Mesenteric fat pad (tissue), 1 donor: ENCODE results near the gene SLC35F3. TPM values are rescaled to one million over a fixed set of nuclear protein-coding genes. Genes with fewer than 3 reads are reported as not detected.
"Not testable (repeated sequence)": the region's sequence is repeated elsewhere in the genome, so short reads cannot be mapped to it uniquely, and the experiment has no call there.

Experiments used
- DNase-seq: peaks from one replicate; pipeline ENCODE4 v3.0.0-alpha.2; 2020; ENCODE audit warnings: low spot score
- long read RNA-seq: library from polyadenylated mRNA; unstranded; transcript quantifications from one replicate; pipeline ENCODE4 v2.0.0, GENCODE V29; 2020
- total RNA-seq: library from RNA; stranded (reverse); fragmentation: NEBNext Ultra II Directional; extraction: Animal tissue kit (Norgen Biotek cat#: 25700); gene quantifications from one replicate; pipeline ENCODE4 v1.2.1, GENCODE V29; 2021
- donor health status: DM: yes; HTN: yes; CAD: no.

The SLC35F3 gene
- total RNA-seq: not detected
- long read RNA-seq: 0 reads

DNA sequence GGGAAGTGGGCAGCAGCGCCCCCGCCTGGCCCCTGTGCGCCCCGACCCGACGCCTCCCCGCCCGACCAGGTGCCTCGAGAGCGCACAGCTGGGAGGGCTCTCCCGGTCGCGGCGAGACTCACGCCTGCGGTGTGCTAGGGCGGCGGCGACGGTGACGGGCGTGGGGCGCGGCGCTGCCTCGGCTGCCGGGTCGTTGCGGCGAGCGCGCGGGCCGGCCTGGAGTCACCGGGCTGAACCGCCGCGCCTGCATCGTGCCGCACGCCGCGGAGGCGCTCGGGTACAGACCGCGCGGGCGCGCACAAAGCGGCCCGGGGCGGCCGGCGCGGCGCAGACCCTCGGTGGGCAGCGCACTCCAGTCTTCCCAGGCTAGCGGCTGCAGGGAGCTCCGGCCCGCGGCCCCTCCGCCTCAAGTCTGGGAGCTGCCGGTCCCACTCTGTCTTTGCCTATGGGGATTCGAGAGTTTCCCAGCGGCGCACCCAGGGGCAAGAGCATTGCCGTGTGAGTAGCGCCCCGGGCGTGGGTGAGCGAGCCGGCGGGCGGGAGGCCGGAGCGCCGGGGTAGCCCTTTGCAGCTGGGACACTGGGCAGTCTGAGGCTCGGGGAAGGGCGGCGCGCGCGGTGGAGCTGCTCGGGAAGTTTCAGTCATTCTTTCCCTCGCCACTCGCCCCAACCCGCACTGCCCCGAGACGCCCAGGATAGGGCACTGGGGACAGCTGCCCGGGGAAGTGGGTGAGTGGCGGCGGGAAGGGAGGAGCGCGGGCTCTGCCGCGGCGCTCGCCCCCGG lies at the start of gene SLC35F3:
SLC35F3 (plus strand) TSS at position 44 of the 783 bp plus-strand sequence.
- DNase-seq: no peak

GRCh38 chr1:233859446-233859845 lies 45.0 kb upstream of the SLC35F3 start:
- DNase-seq: no peak

DNA sequence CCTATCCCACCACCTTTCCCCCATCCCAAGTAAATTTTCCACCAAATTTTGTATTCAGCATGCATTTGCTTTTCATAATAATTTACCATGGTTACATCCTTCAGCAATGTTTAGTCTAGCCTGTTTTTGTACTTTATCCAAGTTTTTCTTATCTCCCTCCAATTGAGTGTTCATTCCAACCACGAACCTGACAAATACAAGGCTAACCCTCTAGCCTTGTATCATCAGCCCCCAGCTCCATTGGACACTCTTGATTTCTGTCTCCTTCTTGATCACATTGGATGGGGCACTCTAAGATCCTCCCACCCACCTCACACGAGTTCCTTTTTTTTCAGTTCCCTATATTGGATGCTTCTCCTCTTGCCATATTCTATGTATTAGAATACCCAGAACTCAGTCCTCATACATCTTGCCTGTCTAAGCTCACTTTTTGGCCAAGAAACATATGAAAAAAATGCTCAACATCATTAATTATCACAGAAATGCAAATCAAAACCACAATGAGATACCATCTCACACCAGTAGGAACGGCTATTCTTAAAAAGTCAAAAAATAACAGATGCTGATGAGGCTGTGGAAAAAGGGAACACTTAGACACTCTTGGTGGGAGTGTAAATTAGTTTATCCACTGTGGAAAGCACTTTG lies 40.5 kb upstream of the SLC35F3 start:
- DNase-seq: no peak

DNA sequence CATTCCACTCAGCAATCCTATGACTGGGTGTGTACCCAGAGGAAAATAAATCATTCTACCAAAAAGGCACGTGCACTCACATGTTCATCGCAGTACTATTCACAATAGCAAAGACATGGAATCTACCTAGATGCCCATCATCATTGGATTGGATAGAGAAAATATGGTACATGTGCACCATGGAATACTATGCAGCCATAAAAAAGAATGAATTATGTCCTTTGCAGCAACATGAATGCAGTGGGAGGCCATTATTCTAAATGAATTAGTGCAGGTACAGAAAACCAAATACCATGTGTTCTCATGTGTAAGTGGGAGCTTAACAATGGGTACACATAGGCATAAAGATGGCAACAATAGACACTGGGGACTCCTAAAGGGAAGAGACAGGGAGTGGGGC lies 39.9 kb upstream of the SLC35F3 start:
- no peak for DNase-seq

DNA sequence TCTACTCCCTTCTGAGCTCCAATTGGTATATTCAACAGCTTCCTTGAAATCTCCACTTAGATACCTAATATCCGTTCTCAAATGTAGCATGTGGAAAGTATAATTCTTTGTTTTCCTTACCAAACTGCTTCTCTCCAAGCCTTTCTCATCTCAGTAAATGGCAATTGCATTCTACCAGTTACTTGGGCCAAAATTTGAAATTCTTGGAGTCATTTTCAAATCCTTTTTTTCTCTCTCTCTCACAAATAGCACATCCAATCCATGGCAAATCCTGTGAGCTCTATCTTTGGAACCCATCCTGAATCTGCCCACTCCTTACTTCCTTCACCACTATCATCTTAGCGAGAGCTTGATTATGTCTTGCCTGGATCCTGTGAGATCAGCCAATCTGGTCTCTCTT lies 39.3 kb upstream of the SLC35F3 start:
- no peak for DNase-seq

- no peak for DNase-seq
Observed at GRCh38 chr1:233865902-233866301, 38.6 kb upstream of the SLC35F3 start.

- no peak for DNase-seq
Observed at GRCh38 chr1:233867028-233867427, 37.4 kb upstream of the SLC35F3 start.

GRCh38 chr1:233868461-233868860 lies 36.0 kb upstream of the SLC35F3 start:
- DNase-seq: no peak

GRCh38 chr1:233869680-233870079 lies 34.8 kb upstream of the SLC35F3 start:
- DNase-seq: no peak

- DNase-seq: no peak
Observed at GRCh38 chr1:233873666-233874065, 30.8 kb upstream of the SLC35F3 start.

DNA sequence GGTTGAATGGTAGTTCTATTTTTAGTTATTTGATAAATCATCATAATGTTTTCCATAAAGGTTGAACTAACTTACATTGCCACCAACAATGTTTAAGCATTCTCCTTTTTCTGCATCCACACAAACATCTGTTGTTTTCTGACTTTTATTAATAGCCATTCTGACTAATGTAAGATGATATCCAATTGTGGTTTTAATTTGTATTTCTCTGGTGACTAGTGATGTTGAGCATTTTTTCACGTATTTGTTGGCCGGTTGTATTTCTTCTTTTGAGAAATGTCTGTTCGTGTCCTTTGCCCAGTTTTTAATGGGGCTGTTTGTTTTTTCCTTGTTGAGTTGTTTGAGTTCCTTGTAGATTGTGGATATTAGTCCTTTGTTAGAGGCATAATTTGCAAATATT lies 24.6 kb upstream of the SLC35F3 start:
- no peak for DNase-seq

GRCh38 chr1:233883671-233884070 lies 20.8 kb upstream of the SLC35F3 start:
- no peak for DNase-seq

DNA sequence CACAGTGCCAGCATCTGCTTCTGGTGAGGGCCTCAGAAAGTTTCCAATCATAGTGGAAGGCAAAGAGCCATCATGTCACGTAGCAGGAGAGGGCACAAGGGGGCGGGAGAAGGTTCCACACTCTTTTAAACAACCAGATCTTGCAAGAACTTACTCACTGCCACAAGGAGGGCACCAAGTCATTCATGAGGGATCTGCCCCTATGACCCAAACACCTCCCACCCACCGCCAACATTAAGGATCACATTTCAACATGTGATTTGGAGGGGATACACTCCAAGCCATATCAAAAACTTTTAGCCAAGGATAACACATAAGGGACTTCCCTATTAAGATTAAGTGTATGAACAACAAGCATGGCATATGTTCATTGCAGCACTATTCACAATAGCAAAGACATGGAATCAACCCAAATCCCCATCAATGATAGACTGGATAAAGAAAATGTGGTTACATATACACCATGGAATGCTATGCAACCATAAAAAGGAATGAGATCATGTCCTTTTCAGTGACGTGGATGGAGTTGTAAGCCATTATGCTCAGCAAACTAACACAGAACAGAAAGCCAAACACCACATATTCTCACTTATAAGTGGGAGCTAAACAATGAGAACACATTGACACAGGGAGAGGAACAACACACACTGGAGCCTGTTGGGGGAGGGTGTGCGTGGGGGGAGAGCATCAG lies 19.9 kb upstream of the SLC35F3 start:
- no peak for DNase-seq

GRCh38 chr1:233885196-233885920 lies 19.1 kb upstream of the SLC35F3 start:
- no peak for DNase-seq

- not testable (repeated sequence) for DNase-seq
Observed at GRCh38 chr1:233891151-233891550, 13.3 kb upstream of the SLC35F3 start.

- DNase-seq: no peak
Observed at GRCh38 chr1:233897325-233898162, 6.9 kb upstream of the SLC35F3 start.

DNA sequence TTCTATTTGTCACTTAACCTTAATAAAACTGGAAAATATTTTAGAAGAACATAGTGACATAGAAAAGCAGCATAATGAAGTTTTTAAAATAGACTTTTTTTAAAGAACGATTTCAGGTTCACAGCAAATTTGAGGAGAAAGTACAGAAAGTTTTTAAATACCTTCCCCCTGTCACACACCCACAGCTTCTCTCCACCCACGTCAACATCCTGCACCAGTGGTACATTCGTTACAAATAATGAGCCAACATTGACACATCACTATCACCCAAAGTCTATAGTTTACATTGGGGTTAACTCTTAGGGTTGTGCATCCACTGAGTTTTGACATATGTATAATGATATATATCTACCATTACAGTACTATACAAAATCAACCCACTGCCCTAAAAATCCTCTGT lies 3.0 kb upstream of the SLC35F3 start:
- no peak for DNase-seq

- no peak for DNase-seq
Observed at GRCh38 chr1:233905416-233906051, 1.1 kb downstream of the SLC35F3 start.

DNA sequence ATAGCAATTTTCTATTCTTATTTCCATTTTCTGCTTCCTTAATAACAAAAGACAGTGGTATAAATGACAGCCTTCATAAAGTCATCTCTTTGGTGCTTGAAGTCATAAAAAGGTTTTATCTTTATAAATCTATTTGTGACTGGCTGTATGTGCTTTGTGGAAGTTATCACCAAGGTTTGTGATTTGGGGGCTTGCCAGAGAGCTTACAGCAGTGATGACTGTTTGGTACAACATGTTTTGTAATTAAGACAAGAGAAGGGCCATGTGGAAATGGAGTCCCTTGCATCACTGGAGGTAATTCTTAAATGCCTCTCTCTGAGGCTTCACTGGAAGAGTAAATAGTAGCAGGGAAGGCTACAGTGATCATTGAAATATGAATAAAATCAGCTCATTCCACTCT lies 2.7 kb downstream of the SLC35F3 start:
- DNase-seq: no peak

DNA sequence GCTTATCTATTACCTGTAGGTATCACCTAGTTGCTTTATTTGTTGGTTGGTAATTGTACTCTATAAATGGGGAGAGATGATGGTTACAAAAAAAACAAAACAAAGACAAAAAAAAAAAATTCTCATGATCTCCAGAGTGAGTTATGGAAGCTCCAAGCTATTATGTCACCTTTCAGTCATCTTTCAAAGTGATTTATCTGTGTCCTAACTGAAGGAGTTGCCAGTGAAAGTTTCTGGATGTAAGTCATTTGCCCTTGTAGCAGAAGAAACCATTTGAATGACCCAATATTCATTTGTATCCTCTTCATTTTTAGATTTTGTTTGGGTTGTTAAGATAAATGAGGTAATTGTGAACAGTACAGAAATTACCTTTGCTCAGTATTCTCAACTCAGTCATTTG lies 3.6 kb downstream of the SLC35F3 start:
- no peak for DNase-seq
